Mesenchymal stem cell (in vitro differentiated cells and primary cell): Measurements from ENCODE around the gene ENO4.

Experiments used
- DNase-seq: peaks from one replicate; pipeline ENCODE4 v3.0.0-alpha.2; 2013
- H2AFZ ChIP-seq: one replicate; pipeline ENCODE4 v1.6.1; 2013; ENCODE audit warnings: low read depth, mild to moderate bottlenecking, control low read depth, inconsistent platforms, low read length, moderate library complexity
- H2AK5ac ChIP-seq: 2 replicates; pipeline ENCODE4 v1.6.1; 2013; ENCODE audit warnings: low read length, moderate library complexity, mild to moderate bottlenecking, inconsistent platforms; ENCODE audit not compliant: severe bottlenecking
- H2BK120ac ChIP-seq: one replicate; pipeline ENCODE4 v1.6.1; 2013; ENCODE audit warnings: low read depth, mild to moderate bottlenecking, inconsistent platforms, low read length, moderate library complexity
- H2BK12ac ChIP-seq, 2 experiments: one replicate each; pipeline ENCODE4 v1.6.1; 2013; ENCODE audit warnings: inconsistent platforms in 2 of 2, low read length in 2 of 2, mild to moderate bottlenecking in 2 of 2, moderate library complexity in 2 of 2, control low read depth in 1 of 2
- H2BK15ac ChIP-seq: one replicate; pipeline ENCODE4 v1.6.1; 2013; ENCODE audit warnings: mild to moderate bottlenecking, low read depth, inconsistent platforms; ENCODE audit not compliant: poor library complexity, severe bottlenecking
- H2BK5ac ChIP-seq: 2 replicates; pipeline ENCODE4 v1.6.1; 2013; ENCODE audit warnings: low read depth, mild to moderate bottlenecking, low read length, control low read depth, inconsistent platforms; ENCODE audit not compliant: poor library complexity, severe bottlenecking
- H3K14ac ChIP-seq, 2 experiments: one replicate each; pipeline ENCODE4 v1.6.1; 2013; ENCODE audit warnings: inconsistent platforms in 2 of 2, low read length in 2 of 2, control low read depth in 1 of 2, mild to moderate bottlenecking in 1 of 2, moderate library complexity in 1 of 2
- H3K18ac ChIP-seq, 2 experiments: one replicate each; pipeline ENCODE4 v1.6.1; 2013; ENCODE audit warnings: inconsistent platforms in 2 of 2, low read length in 2 of 2, control low read depth in 1 of 2, low read depth in 1 of 2, mild to moderate bottlenecking in 1 of 2
- H3K23ac ChIP-seq, 2 experiments: one replicate each; pipeline ENCODE4 v1.6.1; 2013; ENCODE audit warnings: inconsistent platforms in 2 of 2, low read length in 2 of 2, mild to moderate bottlenecking in 2 of 2, moderate library complexity in 2 of 2, control low read depth in 1 of 2
- H3K27ac ChIP-seq: 2 replicates; pipeline ENCODE4 v1.5.1; 2013; ENCODE audit warnings: mild to moderate bottlenecking, moderate library complexity, low read length, control low read depth, inconsistent platforms; ENCODE audit not compliant: poor library complexity, severe bottlenecking
- H3K27me3 ChIP-seq, 2 experiments: 2 replicates each; pipeline versions ENCODE4 v1.6.1 to v1.7.0; 2013; ENCODE audit warnings: low read length in 2 of 2, mild to moderate bottlenecking in 2 of 2, moderate library complexity in 2 of 2, control low read depth in 1 of 2, inconsistent platforms in 1 of 2; ENCODE audit not compliant: control insufficient read depth in 1 of 2, insufficient read depth in 1 of 2
- H3K36me3 ChIP-seq, 2 experiments: 2 replicates each; pipeline versions ENCODE4 v1.6.1 to v1.7.0; 2013; ENCODE audit warnings: low read length in 2 of 2, control low read depth in 1 of 2, inconsistent platforms in 1 of 2, low read depth in 1 of 2, mild to moderate bottlenecking in 1 of 2; ENCODE audit not compliant: insufficient read depth in 2 of 2, control insufficient read depth in 1 of 2
- H3K4ac ChIP-seq, 2 experiments: one replicate each; pipeline ENCODE4 v1.6.1; 2013; ENCODE audit warnings: inconsistent platforms in 2 of 2, low read length in 2 of 2, mild to moderate bottlenecking in 2 of 2, moderate library complexity in 2 of 2, control low read depth in 1 of 2, low read depth in 1 of 2
- H3K4me1 ChIP-seq: 2 replicates; pipeline ENCODE4 v1.6.1; 2013; ENCODE audit warnings: low read depth, low read length, control low read depth; ENCODE audit not compliant: control insufficient read depth, insufficient read depth
- H3K4me2 ChIP-seq: 2 replicates; pipeline ENCODE4 v1.6.1; 2013; ENCODE audit warnings: low read length, mild to moderate bottlenecking, inconsistent platforms; ENCODE audit not compliant: poor library complexity, severe bottlenecking
- H3K4me3 ChIP-seq, 2 experiments: 2 replicates each; pipeline versions ENCODE4 v1.5.1 to v1.7.0; 2013; ENCODE audit warnings: low read length in 2 of 2, mild to moderate bottlenecking in 2 of 2, control low read depth in 1 of 2, low read depth in 1 of 2; ENCODE audit not compliant: insufficient read depth in 1 of 2
- H3K79me1 ChIP-seq: replicated peaks from 2 replicates; pipeline ENCODE4 v1.6.1; 2013; ENCODE audit warnings: mild to moderate bottlenecking, control low read depth, low read length, inconsistent platforms; ENCODE audit not compliant: poor library complexity, severe bottlenecking
- H3K9ac ChIP-seq: 2 replicates; pipeline ENCODE4 v1.7.0; 2013; ENCODE audit warnings: mild to moderate bottlenecking, low read length, moderate library complexity
- H3K9me3 ChIP-seq: 2 replicates; pipeline ENCODE4 v1.7.0; 2013; ENCODE audit warnings: mild to moderate bottlenecking, low read length; ENCODE audit not compliant: control insufficient read depth
- H4K8ac ChIP-seq: one replicate; pipeline ENCODE4 v1.6.1; 2013; ENCODE audit warnings: inconsistent platforms, mild to moderate bottlenecking, low read length, moderate library complexity
- H4K91ac ChIP-seq: one replicate; pipeline ENCODE4 v1.6.1; 2013; ENCODE audit warnings: mild to moderate bottlenecking, low read length, inconsistent platforms
- WGBS: methylation state at CpG from one replicate; pipeline ENCODE4 v1.1.7; 2013; ENCODE audit warnings: mixed read lengths; 5-methylcytosine and 5-hydroxymethylcytosine counted together

ENO4 gene

GRCh38 chr10:116909307-116909706, 60.0 kb downstream of the ENO4 start:
- no peak overlapping the region for H3K9ac ChIP-seq
- no peak overlapping the region for H2AFZ ChIP-seq
- H3K27ac ChIP-seq = no peak overlapping the region
- H4K8ac ChIP-seq = no peak overlapping the region
- no peak overlapping the region for H2BK15ac ChIP-seq
- no peaks in the 10 kb centered on the region for H3K79me1 ChIP-seq
- H3K36me3 ChIP-seq = peaks cover 0 to 13% of the 10 kb centered on the region in 2 experiments
- H3K14ac ChIP-seq = no peak overlapping the region
- no peak for DNase-seq
- no peak overlapping the region for H3K4me2 ChIP-seq
- H2BK120ac ChIP-seq = no peak overlapping the region
- no peak overlapping the region for H3K23ac ChIP-seq
- no peak overlapping the region for H3K18ac ChIP-seq
- H3K4me1 ChIP-seq = no peaks in the 10 kb centered on the region
- H3K27me3 ChIP-seq = no peaks in the 10 kb centered on the region
- no peak overlapping the region for H3K4me3 ChIP-seq
- no peak overlapping the region for H3K4ac ChIP-seq
- no peak overlapping the region for H2BK12ac ChIP-seq
- no CpG with 5 or more reads among the region's 1 CpG for WGBS
- no peak overlapping the region for H2AK5ac ChIP-seq
- H4K91ac ChIP-seq = no peak overlapping the region
- no peaks in the 10 kb centered on the region for H3K9me3 ChIP-seq
- no peak overlapping the region for H2BK5ac ChIP-seq

GRCh38 chr10:116910910-116911309, 61.6 kb downstream of the ENO4 start:
- no peak overlapping the region for H3K27ac ChIP-seq
- peaks cover 0 to 13% of the 10 kb centered on the region in 2 experiments for H3K36me3 ChIP-seq
- no peak overlapping the region for H2BK5ac ChIP-seq
- H3K4me3 ChIP-seq = no peak overlapping the region
- H3K4ac ChIP-seq = no peak overlapping the region
- H3K23ac ChIP-seq = no peak overlapping the region
- H3K14ac ChIP-seq = no peak overlapping the region
- H3K79me1 ChIP-seq = no peaks in the 10 kb centered on the region
- H2BK12ac ChIP-seq = no peak overlapping the region
- no peaks in the 10 kb centered on the region for H3K4me1 ChIP-seq
- 93% methylated on average over 2 of the region's 3 CpGs for WGBS
- H2BK15ac ChIP-seq = no peak overlapping the region
- no peak overlapping the region for H2AFZ ChIP-seq
- no peak overlapping the region for H4K91ac ChIP-seq
- H2AK5ac ChIP-seq = no peak overlapping the region
- H3K27me3 ChIP-seq = no peaks in the 10 kb centered on the region
- H2BK120ac ChIP-seq = no peak overlapping the region
- no peak overlapping the region for H3K18ac ChIP-seq
- no peak overlapping the region for H3K9ac ChIP-seq
- H3K4me2 ChIP-seq = no peak overlapping the region
- DNase-seq = no peak
- H3K9me3 ChIP-seq = no peaks in the 10 kb centered on the region
- no peak overlapping the region for H4K8ac ChIP-seq

GRCh38 chr10:116912162-116912561, 62.9 kb downstream of the ENO4 start:
- Histone ChIP-seq H2AK5ac (no peak overlapping the region), H3K9ac (no peak overlapping the region), H3K9me3 (no peaks in the 10 kb centered on the region), H4K8ac (no peak overlapping the region), H2AFZ (no peak overlapping the region), H3K27me3 (no peaks in the 10 kb centered on the region), H3K4ac (no peak overlapping the region), H3K18ac (no peak overlapping the region), H3K4me2 (no peak overlapping the region), H2BK5ac (no peak overlapping the region), H3K4me3 (no peak overlapping the region), H3K14ac (no peak overlapping the region), H2BK15ac (no peak overlapping the region), H3K4me1 (no peaks in the 10 kb centered on the region), H3K79me1 (no peaks in the 10 kb centered on the region), H2BK120ac (no peak overlapping the region), H3K27ac (no peak overlapping the region), H4K91ac (no peak overlapping the region), H3K36me3 (peaks cover 0 to 10% of the 10 kb centered on the region in 2 experiments), H3K23ac (no peak overlapping the region), H2BK12ac (no peak overlapping the region)
- 83% methylated on average over 1 of the region's 1 CpG for WGBS
- no peak for DNase-seq

- no peak overlapping the region for H3K4me3 ChIP-seq
- H4K8ac ChIP-seq = no peak overlapping the region
- H3K27ac ChIP-seq = no peak overlapping the region
- H3K79me1 ChIP-seq = no peaks in the 10 kb centered on the region
- H2BK15ac ChIP-seq = no peak overlapping the region
- peaks cover 0 to 10% of the 10 kb centered on the region in 2 experiments for H3K36me3 ChIP-seq
- no peak overlapping the region for H2BK12ac ChIP-seq
- H3K4me2 ChIP-seq = no peak overlapping the region
- H3K4me1 ChIP-seq = no peaks in the 10 kb centered on the region
- no peak overlapping the region for H3K14ac ChIP-seq
- no peak overlapping the region for H3K18ac ChIP-seq
- no peak overlapping the region for H4K91ac ChIP-seq
- no peak overlapping the region for H3K23ac ChIP-seq
- no peaks in the 10 kb centered on the region for H3K9me3 ChIP-seq
- no peak overlapping the region for H2AFZ ChIP-seq
- H3K9ac ChIP-seq = no peak overlapping the region
- H2BK5ac ChIP-seq = no peak overlapping the region
- DNase-seq = no peak
- H2AK5ac ChIP-seq = no peak overlapping the region
- WGBS = 100% methylated on average over 1 of the region's 1 CpG
- H3K27me3 ChIP-seq = no peaks in the 10 kb centered on the region
- H3K4ac ChIP-seq = no peak overlapping the region
- H2BK120ac ChIP-seq = no peak overlapping the region
These were observed 64.4 kb downstream of the ENO4 start for GRCh38 chr10:116913695-116914094.
